Measurements from ENCODE around the gene SGIP1. TPM values are rescaled to one million over a fixed set of nuclear protein-coding genes. Genes with fewer than 3 reads are reported as not detected.
"Not testable (repeated sequence)": the region's sequence is repeated elsewhere in the genome, so short reads cannot be mapped to it uniquely, and the experiment has no call there.

SGIP1 gene
- total RNA-seq, 1 donor from 2014 or later, result 9.2 TPM

- DNase-seq (ENCODE audit: low read depth), result no peak
These were observed 235.0 kb downstream of the SGIP1 start for GRCh38 chr1:66768965-66769364.

- no peak for DNase-seq (ENCODE audit: low read depth)
These were observed 235.7 kb downstream of the SGIP1 start for GRCh38 chr1:66769512-66770229.

- DNase-seq (ENCODE audit: low read depth), result no peak
These were observed 236.3 kb downstream of the SGIP1 start for GRCh38 chr1:66770240-66770639.

GRCh38 chr1:66770694-66771093, 236.7 kb downstream of the SGIP1 start:
- peak; percentile 27 for DNase-seq (ENCODE audit: low read depth)

GRCh38 chr1:66773227-66773626, 239.3 kb downstream of the SGIP1 start:
- no peak for DNase-seq (ENCODE audit: low read depth)

GRCh38 chr1:66774438-66774837, 240.5 kb downstream of the SGIP1 start:
- DNase-seq (ENCODE audit: low read depth), result no peak

- DNase-seq (ENCODE audit: low read depth), result no peak
These were observed 241.7 kb downstream of the SGIP1 start for GRCh38 chr1:66775646-66776045.

GRCh38 chr1:66777831-66778230, 243.9 kb downstream of the SGIP1 start:
- no peak for DNase-seq (ENCODE audit: low read depth)

GRCh38 chr1:66778266-66778665, 244.3 kb downstream of the SGIP1 start:
- peak; percentile 62 for DNase-seq (ENCODE audit: low read depth)

- no peak for DNase-seq (ENCODE audit: low read depth)
These were observed 245.0 kb downstream of the SGIP1 start for GRCh38 chr1:66778969-66779368.

GRCh38 chr1:66779475-66780078, 245.6 kb downstream of the SGIP1 start:
- no peak for DNase-seq (ENCODE audit: low read depth)

GRCh38 chr1:66785800-66786199, 251.8 kb downstream of the SGIP1 start:
- not testable (repeated sequence) for DNase-seq (ENCODE audit: low read depth)

GRCh38 chr1:66787641-66788040, 253.7 kb downstream of the SGIP1 start:
- no peak for DNase-seq (ENCODE audit: low read depth)

GRCh38 chr1:66788231-66788939, 254.4 kb downstream of the SGIP1 start:
- peak; percentile 20 for DNase-seq (ENCODE audit: low read depth)

- no peak for DNase-seq (ENCODE audit: low read depth)
These were observed 258.0 kb downstream of the SGIP1 start for GRCh38 chr1:66791621-66792610.

- DNase-seq (ENCODE audit: low read depth), result not testable (repeated sequence)
These were observed 261.9 kb downstream of the SGIP1 start for GRCh38 chr1:66795839-66796238.

Other genes starting within 250 kb of the SGIP1 start
- gene DYNLT5, start 218.3 kb downstream of the SGIP1 start, total RNA-seq, result 0.30 TPM in 1 of 2 replicates, not detected in the other

All from renal cortical epithelial cell (primary cell).